Choroid plexus epithelial cell (primary cell): ENCODE data around the gene KIAA1328.

ENCODE experiments used
- DNase-seq: peaks from one replicate; pipeline ENCODE4 v3.0.0-alpha.2; 2010; ENCODE audit warnings: low read depth
- H3K4me3 ChIP-seq: 2 replicates; pipeline ENCODE4 v1.5.1; 2011; ENCODE audit warnings: low read depth, mild to moderate bottlenecking, control low read depth, low read length, moderate library complexity
- CTCF ChIP-seq: conservative IDR thresholded peaks from 2 replicates; pipeline ENCODE4 v1.5.1; 2011; ENCODE audit warnings: low read depth, mild to moderate bottlenecking, control low read depth, inconsistent platforms, low read length, moderate library complexity

Gene KIAA1328

GRCh38 chr18:36831139-36831538, 2.2 kb downstream of the KIAA1328 start:
- no peak for DNase-seq
- no peak overlapping the region for H3K4me3 ChIP-seq
- no peak for TF ChIP-seq CTCF

GRCh38 chr18:36833120-36833519, 4.2 kb downstream of the KIAA1328 start:
- no peak for DNase-seq
- no peak for TF ChIP-seq CTCF
- H3K4me3 ChIP-seq, result no peak overlapping the region

GRCh38 chr18:36835927-36836326, 7.0 kb downstream of the KIAA1328 start:
- TF ChIP-seq CTCF, result no peak
- no peak for DNase-seq
- H3K4me3 ChIP-seq, result no peak overlapping the region

- no peak for TF ChIP-seq CTCF
- no peak for DNase-seq
Measured at GRCh38 chr18:36839835-36840234, 10.9 kb downstream of the KIAA1328 start.

GRCh38 chr18:36843199-36843598, 14.3 kb downstream of the KIAA1328 start:
- no peak for TF ChIP-seq CTCF
- DNase-seq, result no peak
- no peak overlapping the region for H3K4me3 ChIP-seq

More at GRCh38 chr18:36839835-36840234, 10.9 kb downstream of the KIAA1328 start:
- H3K4me3 ChIP-seq, result no peak overlapping the region

- no peak for TF ChIP-seq CTCF
Measured at GRCh38 chr18:36843784-36844183, 14.9 kb downstream of the KIAA1328 start.

GRCh38 chr18:36848609-36849008, 19.7 kb downstream of the KIAA1328 start:
- no peak overlapping the region for H3K4me3 ChIP-seq
- no peak for TF ChIP-seq CTCF
- DNase-seq, result no peak

More at GRCh38 chr18:36843784-36844183, 14.9 kb downstream of the KIAA1328 start:
- H3K4me3 ChIP-seq, result no peak overlapping the region
- peak; percentile 55 for DNase-seq
